DND-41 (cell line): Measurements from ENCODE around the gene BLCAP.

Experiments used
- EZH2 ChIP-seq: IDR thresholded peaks from 3 replicates; pipeline ENCODE4 v1.6.1; 2012; ENCODE audit warnings: borderline replicate concordance, low read depth, mild to moderate bottlenecking, moderate library complexity, low read length, inconsistent platforms; ENCODE audit not compliant: severe bottlenecking
- TF ChIP-seq, protein P1 (sequence below): IDR thresholded peaks from 2 replicates; pipeline ENCODE4 v1.5.1; 2012; ENCODE audit warnings: borderline replicate concordance, low read length, moderate library complexity, mild to moderate bottlenecking; ENCODE audit not compliant: poor library complexity, severe bottlenecking; ENCODE audit errors: extremely low read depth

- TF ChIP-seq, protein P1, sequence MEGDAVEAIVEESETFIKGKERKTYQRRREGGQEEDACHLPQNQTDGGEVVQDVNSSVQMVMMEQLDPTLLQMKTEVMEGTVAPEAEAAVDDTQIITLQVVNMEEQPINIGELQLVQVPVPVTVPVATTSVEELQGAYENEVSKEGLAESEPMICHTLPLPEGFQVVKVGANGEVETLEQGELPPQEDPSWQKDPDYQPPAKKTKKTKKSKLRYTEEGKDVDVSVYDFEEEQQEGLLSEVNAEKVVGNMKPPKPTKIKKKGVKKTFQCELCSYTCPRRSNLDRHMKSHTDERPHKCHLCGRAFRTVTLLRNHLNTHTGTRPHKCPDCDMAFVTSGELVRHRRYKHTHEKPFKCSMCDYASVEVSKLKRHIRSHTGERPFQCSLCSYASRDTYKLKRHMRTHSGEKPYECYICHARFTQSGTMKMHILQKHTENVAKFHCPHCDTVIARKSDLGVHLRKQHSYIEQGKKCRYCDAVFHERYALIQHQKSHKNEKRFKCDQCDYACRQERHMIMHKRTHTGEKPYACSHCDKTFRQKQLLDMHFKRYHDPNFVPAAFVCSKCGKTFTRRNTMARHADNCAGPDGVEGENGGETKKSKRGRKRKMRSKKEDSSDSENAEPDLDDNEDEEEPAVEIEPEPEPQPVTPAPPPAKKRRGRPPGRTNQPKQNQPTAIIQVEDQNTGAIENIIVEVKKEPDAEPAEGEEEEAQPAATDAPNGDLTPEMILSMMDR: no peak
- TF ChIP-seq EZH2: no peak
Observed at GRCh38 chr20:37469531-37469930, 58.1 kb downstream of the BLCAP start.
